ENCODE results near the gene S100A8.

Gene S100A8

GRCh38 chr1:153390938-153391710, at the start of gene S100A8:
Gene S100A8 (minus strand): TSS chr1:153391073. CDS start chr1:153390535, 538 bp downstream.
- TF ChIP-seq CTCF (IDR thresholded peaks at IDR 0.05; ENCODE audit: insufficient read depth, low read depth, low read length, missing control alignments): no peak
- no peak for DNase-seq (ENCODE audit: low read depth)

GRCh38 chr1:153439273-153439672, 48.4 kb upstream of the S100A8 start:
- no peak for TF ChIP-seq CTCF (IDR thresholded peaks at IDR 0.05; ENCODE audit: insufficient read depth, low read depth, low read length, missing control alignments)
- H3K4me3 ChIP-seq (ENCODE audit: low read depth, low read length): no peak overlapping the region
- DNase-seq (ENCODE audit: low read depth): no peak

More at GRCh38 chr1:153390938-153391710, at the start of gene S100A8:
- no peak within 1 kb of the TSS for H3K4me3 ChIP-seq (ENCODE audit: low read depth, low read length)

GRCh38 chr1:153438599-153438998, 47.7 kb upstream of the S100A8 start:
- H3K4me3 ChIP-seq (ENCODE audit: low read depth, low read length): no peak overlapping the region
- TF ChIP-seq CTCF (IDR thresholded peaks at IDR 0.05; ENCODE audit: insufficient read depth, low read depth, low read length, missing control alignments): no peak
- no peak for DNase-seq (ENCODE audit: low read depth)

- TF ChIP-seq CTCF (IDR thresholded peaks at IDR 0.05; ENCODE audit: insufficient read depth, low read depth, low read length, missing control alignments): no peak
Measured at GRCh38 chr1:153437236-153437635, 46.4 kb upstream of the S100A8 start.

GRCh38 chr1:153434746-153435455, 44.0 kb upstream of the S100A8 start:
- DNase-seq (ENCODE audit: low read depth): no peak

More at GRCh38 chr1:153437236-153437635, 46.4 kb upstream of the S100A8 start:
- H3K4me3 ChIP-seq (ENCODE audit: low read depth, low read length): no peak overlapping the region
- DNase-seq (ENCODE audit: low read depth): no peak

More at GRCh38 chr1:153434746-153435455, 44.0 kb upstream of the S100A8 start:
- no peak for TF ChIP-seq CTCF (IDR thresholded peaks at IDR 0.05; ENCODE audit: insufficient read depth, low read depth, low read length, missing control alignments)
- no peak overlapping the region for H3K4me3 ChIP-seq (ENCODE audit: low read depth, low read length)

All from GM12865 (cell line).